ENCODE results near the gene CHRND.

The CHRND gene

DNA sequence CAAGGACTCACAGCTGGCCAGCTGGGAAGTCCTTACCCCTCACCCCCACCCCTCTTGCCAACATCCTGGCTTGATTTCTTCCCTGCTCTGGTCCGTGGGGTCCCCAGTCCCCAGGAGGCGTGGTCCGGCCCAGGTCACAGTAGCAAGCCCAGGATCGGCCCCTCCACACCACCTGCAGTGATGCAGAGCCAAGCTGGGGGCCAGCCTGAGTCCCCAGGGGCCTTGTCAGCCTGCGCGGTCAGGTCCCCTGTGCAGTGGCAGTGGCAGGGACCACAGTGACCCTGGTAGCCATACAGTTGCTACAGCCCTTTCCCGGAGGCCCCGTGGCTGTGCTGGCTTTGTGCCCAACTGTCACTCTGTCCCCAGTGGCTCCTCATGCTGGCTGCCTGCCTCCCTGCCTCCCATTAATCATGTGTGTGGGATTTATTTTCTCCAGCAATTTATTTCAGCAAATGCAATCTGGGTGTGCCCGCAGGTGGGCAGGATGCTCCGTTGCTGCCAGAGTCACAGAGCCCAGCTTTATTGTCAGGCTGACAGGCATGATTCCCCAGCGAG lies 14.5 kb upstream of the CHRND start:
- TF ChIP-seq, protein P1, sequence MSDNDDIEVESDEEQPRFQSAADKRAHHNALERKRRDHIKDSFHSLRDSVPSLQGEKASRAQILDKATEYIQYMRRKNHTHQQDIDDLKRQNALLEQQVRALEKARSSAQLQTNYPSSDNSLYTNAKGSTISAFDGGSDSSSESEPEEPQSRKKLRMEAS (IDR thresholded peaks at IDR 0.05; ENCODE audit: low read depth, low read length): no peak
- TF ChIP-seq, protein P2, sequence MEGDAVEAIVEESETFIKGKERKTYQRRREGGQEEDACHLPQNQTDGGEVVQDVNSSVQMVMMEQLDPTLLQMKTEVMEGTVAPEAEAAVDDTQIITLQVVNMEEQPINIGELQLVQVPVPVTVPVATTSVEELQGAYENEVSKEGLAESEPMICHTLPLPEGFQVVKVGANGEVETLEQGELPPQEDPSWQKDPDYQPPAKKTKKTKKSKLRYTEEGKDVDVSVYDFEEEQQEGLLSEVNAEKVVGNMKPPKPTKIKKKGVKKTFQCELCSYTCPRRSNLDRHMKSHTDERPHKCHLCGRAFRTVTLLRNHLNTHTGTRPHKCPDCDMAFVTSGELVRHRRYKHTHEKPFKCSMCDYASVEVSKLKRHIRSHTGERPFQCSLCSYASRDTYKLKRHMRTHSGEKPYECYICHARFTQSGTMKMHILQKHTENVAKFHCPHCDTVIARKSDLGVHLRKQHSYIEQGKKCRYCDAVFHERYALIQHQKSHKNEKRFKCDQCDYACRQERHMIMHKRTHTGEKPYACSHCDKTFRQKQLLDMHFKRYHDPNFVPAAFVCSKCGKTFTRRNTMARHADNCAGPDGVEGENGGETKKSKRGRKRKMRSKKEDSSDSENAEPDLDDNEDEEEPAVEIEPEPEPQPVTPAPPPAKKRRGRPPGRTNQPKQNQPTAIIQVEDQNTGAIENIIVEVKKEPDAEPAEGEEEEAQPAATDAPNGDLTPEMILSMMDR (IDR thresholded peaks at IDR 0.05; ENCODE audit: low read depth, low read length): no peak
- TF ChIP-seq MYC (IDR thresholded peaks at IDR 0.05; ENCODE audit: low read depth, low read length): no peak
- no peak for TF ChIP-seq POLR2A (IDR thresholded peaks at IDR 0.05; ENCODE audit: extremely low read depth, insufficient read length)
- DNase-seq (ENCODE audit: low read depth): no peak
- no peak overlapping the region for H3K4me3 ChIP-seq (ENCODE audit: low read depth, low read length)

DNA sequence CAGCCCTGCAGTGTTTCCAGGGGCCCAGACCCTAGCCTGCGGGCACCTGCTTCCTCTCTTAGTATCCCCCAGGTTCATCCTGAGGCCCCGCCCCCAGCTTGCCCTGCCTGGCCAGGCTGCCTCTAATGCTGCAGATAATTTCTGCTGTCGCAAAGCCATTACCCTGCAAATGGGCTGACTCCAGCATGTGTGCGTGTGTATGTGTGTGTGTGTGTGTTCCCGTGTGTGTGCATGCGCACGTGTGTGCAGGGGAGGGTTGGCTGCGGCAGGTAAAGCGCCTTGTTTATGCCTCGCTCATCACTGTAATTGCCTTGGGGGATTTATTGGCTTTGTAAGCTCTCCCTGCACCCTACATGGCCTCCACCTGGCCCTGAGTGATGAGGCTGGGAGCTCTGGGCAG lies 13.4 kb upstream of the CHRND start:
- TF ChIP-seq, protein P2 (IDR thresholded peaks at IDR 0.05; ENCODE audit: low read depth, low read length): no peak
- TF ChIP-seq MYC (IDR thresholded peaks at IDR 0.05; ENCODE audit: low read depth, low read length) (no peak), POLR2A (IDR thresholded peaks at IDR 0.05; ENCODE audit: extremely low read depth, insufficient read length) (no peak)
- TF ChIP-seq, protein P1 (IDR thresholded peaks at IDR 0.05; ENCODE audit: low read depth, low read length): no peak
- DNase-seq (ENCODE audit: low read depth): no peak
- H3K4me3 ChIP-seq (ENCODE audit: low read depth, low read length): no peak overlapping the region

DNA sequence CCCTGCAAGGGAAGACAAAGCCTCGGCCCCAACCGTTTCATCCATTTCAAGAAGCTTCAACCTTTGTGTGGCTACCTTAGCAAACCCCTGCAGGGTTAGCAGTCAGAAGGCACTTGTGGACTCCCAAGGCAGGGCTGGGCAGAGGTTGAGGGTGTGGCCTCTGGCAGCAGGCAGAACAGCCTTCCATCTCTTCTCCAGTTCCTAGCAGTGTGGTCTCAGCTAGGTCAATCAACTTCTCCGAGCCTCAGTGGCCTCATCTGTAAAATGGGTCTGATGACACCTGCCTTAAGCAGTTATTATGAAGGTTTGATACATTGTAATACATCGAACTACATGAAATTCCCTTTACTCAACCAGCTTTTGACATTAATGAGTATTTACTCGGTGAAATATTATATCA lies 12.6 kb upstream of the CHRND start:
- DNase-seq (ENCODE audit: low read depth): no peak
- no peak overlapping the region for H3K4me3 ChIP-seq (ENCODE audit: low read depth, low read length)
- TF ChIP-seq MYC (IDR thresholded peaks at IDR 0.05; ENCODE audit: low read depth, low read length) (no peak), POLR2A (IDR thresholded peaks at IDR 0.05; ENCODE audit: extremely low read depth, insufficient read length) (no peak)
- TF ChIP-seq, protein P2 (IDR thresholded peaks at IDR 0.05; ENCODE audit: low read depth, low read length): no peak
- TF ChIP-seq, protein P1 (IDR thresholded peaks at IDR 0.05; ENCODE audit: low read depth, low read length): no peak

DNA sequence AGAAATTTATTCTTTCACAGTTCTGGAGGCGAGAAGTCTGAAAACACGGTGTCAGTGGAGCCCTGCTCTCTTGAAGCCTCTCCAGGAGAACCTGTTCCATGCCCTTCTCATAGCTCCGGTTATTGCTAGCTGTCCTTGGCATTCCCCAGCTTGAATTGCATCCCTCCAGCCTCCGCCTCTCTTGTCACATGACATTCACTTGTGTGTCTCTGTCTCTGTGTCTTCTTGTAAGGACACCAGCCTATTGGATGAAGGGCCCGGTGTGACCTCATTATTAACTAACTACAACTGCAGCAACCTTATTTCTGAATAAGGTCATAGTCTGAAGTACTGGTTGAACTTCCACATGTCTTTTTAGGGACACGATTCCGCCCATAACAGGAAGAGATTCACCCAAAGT lies 10.3 kb upstream of the CHRND start:
- H3K4me3 ChIP-seq (ENCODE audit: low read depth, low read length): no peak overlapping the region
- DNase-seq (ENCODE audit: low read depth): no peak
- no peak for TF ChIP-seq MYC (IDR thresholded peaks at IDR 0.05; ENCODE audit: low read depth, low read length)
- TF ChIP-seq, protein P2 (IDR thresholded peaks at IDR 0.05; ENCODE audit: low read depth, low read length): no peak

DNA sequence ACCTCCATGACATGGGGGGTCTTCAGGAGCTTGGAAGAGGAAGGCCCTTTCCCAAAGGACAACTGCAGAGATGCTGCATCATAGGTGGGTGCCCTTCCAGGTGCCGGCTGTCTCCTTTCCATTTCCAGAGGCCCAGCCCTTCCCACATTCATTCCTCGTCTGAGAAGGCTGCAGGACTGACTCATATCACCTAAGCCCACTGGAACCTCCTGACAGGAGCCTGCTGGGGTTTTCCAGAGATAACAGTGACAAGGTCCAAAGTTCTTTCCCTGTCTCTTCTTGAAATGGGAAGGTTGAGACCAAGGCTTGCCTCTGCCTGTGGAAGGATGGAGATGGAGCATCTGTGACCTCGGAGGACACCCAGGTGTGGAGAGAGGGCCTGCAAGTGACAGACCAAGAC lies 9.4 kb upstream of the CHRND start:
- no peak overlapping the region for H3K4me3 ChIP-seq (ENCODE audit: low read depth, low read length)
- no peak for DNase-seq (ENCODE audit: low read depth)
- no peak for TF ChIP-seq MYC (IDR thresholded peaks at IDR 0.05; ENCODE audit: low read depth, low read length)
- TF ChIP-seq, protein P1 (IDR thresholded peaks at IDR 0.05; ENCODE audit: low read depth, low read length): no peak
- TF ChIP-seq POLR2A (IDR thresholded peaks at IDR 0.05; ENCODE audit: extremely low read depth, insufficient read length): no peak
- TF ChIP-seq, protein P2 (IDR thresholded peaks at IDR 0.05; ENCODE audit: low read depth, low read length): no peak

DNA sequence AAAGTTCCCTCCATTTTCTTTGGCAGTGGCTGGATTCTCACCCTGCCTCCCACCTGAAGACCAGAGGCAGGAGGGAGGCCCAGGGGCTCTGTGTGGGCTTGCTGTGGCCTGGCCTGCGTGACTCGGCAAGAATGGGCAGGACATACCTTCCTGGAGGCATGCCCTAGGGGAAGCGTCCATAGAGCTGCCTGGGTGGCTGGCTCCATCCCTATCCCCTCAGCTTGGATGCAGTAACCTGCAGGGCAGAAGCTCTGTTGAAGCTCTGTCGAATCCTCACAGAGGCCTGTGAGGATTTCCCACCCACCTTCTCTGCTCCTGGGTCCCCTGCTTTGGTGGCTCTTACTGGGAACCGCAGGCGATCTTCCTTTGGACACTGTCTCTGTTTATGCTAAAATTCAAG lies 7.1 kb upstream of the CHRND start:
- H3K4me3 ChIP-seq (ENCODE audit: low read depth, low read length): no peak overlapping the region
- TF ChIP-seq POLR2A (IDR thresholded peaks at IDR 0.05; ENCODE audit: extremely low read depth, insufficient read length): no peak
- no peak for TF ChIP-seq MYC (IDR thresholded peaks at IDR 0.05; ENCODE audit: low read depth, low read length)
- TF ChIP-seq, protein P1 (IDR thresholded peaks at IDR 0.05; ENCODE audit: low read depth, low read length): no peak
- TF ChIP-seq, protein P2 (IDR thresholded peaks at IDR 0.05; ENCODE audit: low read depth, low read length): no peak
- no peak for DNase-seq (ENCODE audit: low read depth)

All from NB4 (cell line).